Measurements from ENCODE around the gene PAX5.

DNA sequence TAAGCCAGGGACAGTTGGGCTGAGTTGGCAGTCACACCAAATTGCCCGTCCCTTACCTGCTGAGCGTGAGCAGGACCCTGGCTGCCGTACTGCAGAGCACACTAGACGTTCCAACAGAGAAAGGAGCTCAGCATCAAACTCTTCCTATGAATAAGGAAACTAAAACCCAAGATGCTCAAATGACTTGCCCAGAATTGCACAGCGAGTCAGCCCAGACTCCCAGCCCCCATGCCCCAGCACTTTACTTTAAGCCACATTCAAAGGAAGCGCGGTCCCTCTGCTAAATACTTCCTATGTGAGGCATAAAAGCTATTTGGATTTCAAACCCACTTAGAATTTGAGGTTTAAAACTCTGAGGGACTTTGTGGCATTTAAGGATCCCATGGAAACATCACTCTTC is 23.9 kb downstream of the PAX5 start:
- TF ChIP-seq, protein P1, sequence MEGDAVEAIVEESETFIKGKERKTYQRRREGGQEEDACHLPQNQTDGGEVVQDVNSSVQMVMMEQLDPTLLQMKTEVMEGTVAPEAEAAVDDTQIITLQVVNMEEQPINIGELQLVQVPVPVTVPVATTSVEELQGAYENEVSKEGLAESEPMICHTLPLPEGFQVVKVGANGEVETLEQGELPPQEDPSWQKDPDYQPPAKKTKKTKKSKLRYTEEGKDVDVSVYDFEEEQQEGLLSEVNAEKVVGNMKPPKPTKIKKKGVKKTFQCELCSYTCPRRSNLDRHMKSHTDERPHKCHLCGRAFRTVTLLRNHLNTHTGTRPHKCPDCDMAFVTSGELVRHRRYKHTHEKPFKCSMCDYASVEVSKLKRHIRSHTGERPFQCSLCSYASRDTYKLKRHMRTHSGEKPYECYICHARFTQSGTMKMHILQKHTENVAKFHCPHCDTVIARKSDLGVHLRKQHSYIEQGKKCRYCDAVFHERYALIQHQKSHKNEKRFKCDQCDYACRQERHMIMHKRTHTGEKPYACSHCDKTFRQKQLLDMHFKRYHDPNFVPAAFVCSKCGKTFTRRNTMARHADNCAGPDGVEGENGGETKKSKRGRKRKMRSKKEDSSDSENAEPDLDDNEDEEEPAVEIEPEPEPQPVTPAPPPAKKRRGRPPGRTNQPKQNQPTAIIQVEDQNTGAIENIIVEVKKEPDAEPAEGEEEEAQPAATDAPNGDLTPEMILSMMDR (IDR thresholded peaks at IDR 0.05) = no peak
- TF ChIP-seq EP300 (IDR thresholded peaks at IDR 0.05) = no peak
